Testis (tissue), 3 donors: ENCODE results near the gene NCR3LG1. TPM values are rescaled to one million over a fixed set of nuclear protein-coding genes. Genes with fewer than 3 reads are reported as not detected.

Experiments used
- DNase-seq: peaks from one replicate; pipeline ENCODE4 v3.0.0-alpha.2; 2019
- H3K27ac ChIP-seq, 2 donors: fragments of 200-600 bp; sonication (generic); one replicate each; pipeline ENCODE4 v1.5.1; 2019
- H3K27me3 ChIP-seq: fragments of 200-600 bp; sonication (generic); one replicate; pipeline ENCODE4 v1.5.1; 2019
- H3K36me3 ChIP-seq: fragments of 200-600 bp; sonication (generic); one replicate; pipeline ENCODE4 v1.5.1; 2017; ENCODE audit warnings: low read depth; ENCODE audit errors: missing control alignments
- H3K4me1 ChIP-seq: fragments of 200-600 bp; sonication (generic); one replicate; pipeline ENCODE4 v1.5.1; 2019
- H3K4me3 ChIP-seq, 2 donors: fragments of 200-600 bp; sonication (generic); one replicate each; pipeline ENCODE4 v1.5.1; 2017 to 2019
- H3K9me3 ChIP-seq: fragments of 200-600 bp; sonication (generic); one replicate; pipeline ENCODE4 v1.5.1; 2017
- CTCF ChIP-seq, 3 experiments: fragments of 450-650 bp in 2 of 3; fragments of 200-600 bp in 1 of 3; sonication (generic) in 1 of 3; IDR thresholded peaks; one replicate each; pipeline ENCODE4 v1.5.1; 2016 to 2019; ENCODE audit warnings: antibody characterized with exemption in 3 of 3, mild to moderate bottlenecking in 2 of 3, moderate library complexity in 1 of 3
- POLR2A ChIP-seq: fragments of 450-650 bp; IDR thresholded peaks from one replicate; pipeline ENCODE4 v1.6.1; 2017; ENCODE audit warnings: antibody characterized with exemption, mild to moderate bottlenecking, moderate library complexity
- WGBS, 2 donors: methylation state at CpG; one replicate each; pipeline ENCODE4 v1.1.5; 2018; 5-methylcytosine and 5-hydroxymethylcytosine counted together
- intact Hi-C: fragments of 100-400 bp; cut with DNase I; formaldehyde crosslinking; loops from one replicate; pipeline ENCODE4 v1.15.1; 2023; ENCODE audit warnings: low total_unique reads
- polyA plus RNA-seq: library from polyadenylated mRNA; stranded (reverse); fragments of 350-450 nt; fragmentation: Illumina TruSeq; extraction: RNeasy Lipid Tissue Mini Kit (QIAGEN cat#74804); gene quantifications from one replicate; pipeline ENCODE4 v1.2.3, GENCODE V29; 2014; ENCODE audit warnings: low read depth, low replicate concordance; ENCODE audit not compliant: insufficient read depth
- total RNA-seq, 2 donors: library from RNA; depleted of rRNA; stranded (reverse); fragments of >200 nt; gene quantifications; one replicate each; pipeline ENCODE4 v1.2.3, GENCODE V29; 2016

NCR3LG1 gene
- total and polyA plus RNA-seq, 3 donors from 2014 or later, result 5.0 to 10.0 (median 9.3) TPM

GRCh38 chr11:17396598-17397310, 45.2 kb downstream of the NCR3LG1 start:
- H3K4me3 ChIP-seq, result no peak overlapping the region
- no peaks in the 10 kb centered on the region for H3K27me3 ChIP-seq
- no peak for DNase-seq
- no peaks in the 10 kb centered on the region for H3K36me3 ChIP-seq
- 88 to 93% methylated on average over 11 to 21 of the region's 22 CpGs for WGBS, 2 donors
- intact Hi-C loops, result no loop called here
- no peak overlapping the region for H3K27ac ChIP-seq
- no peaks in the 10 kb centered on the region for H3K4me1 ChIP-seq
- no peaks in the 10 kb centered on the region for H3K9me3 ChIP-seq
- TF ChIP-seq POLR2A (no peak), CTCF (IDR thresholded peaks at IDR 0.05) (no peak)

- Histone ChIP-seq H3K27ac (no peak overlapping the region), H3K9me3 (no peaks in the 10 kb centered on the region), H3K4me1 (no peaks in the 10 kb centered on the region), H3K36me3 (no peaks in the 10 kb centered on the region), H3K27me3 (no peaks in the 10 kb centered on the region), H3K4me3 (no peak overlapping the region)
- WGBS, 2 donors, result 87 to 93% methylated on average over 7 to 11 of the region's 14 CpGs
- no peak for DNase-seq
- intact Hi-C loops, result no loop called here
- TF ChIP-seq POLR2A (no peak), CTCF (IDR thresholded peaks at IDR 0.05) (no peak)
Measured at GRCh38 chr11:17397311-17398002, 45.9 kb downstream of the NCR3LG1 start.

- Histone ChIP-seq H3K27ac (no peak overlapping the region), H3K9me3 (no peaks in the 10 kb centered on the region), H3K36me3 (no peaks in the 10 kb centered on the region), H3K4me3 (no peak overlapping the region), H3K4me1 (no peaks in the 10 kb centered on the region), H3K27me3 (no peaks in the 10 kb centered on the region)
- TF ChIP-seq CTCF (IDR thresholded peaks at IDR 0.05) (no peak), POLR2A (no peak)
- intact Hi-C loops, result no loop called here
- DNase-seq, result no peak
Measured at GRCh38 chr11:17399236-17399635, 47.6 kb downstream of the NCR3LG1 start.

GRCh38 chr11:17400048-17400775, 48.6 kb downstream of the NCR3LG1 start:
- no peak for DNase-seq
- Histone ChIP-seq H3K4me3 (no peak overlapping the region), H3K4me1 (no peaks in the 10 kb centered on the region), H3K27me3 (no peaks in the 10 kb centered on the region), H3K36me3 (no peaks in the 10 kb centered on the region), H3K9me3 (no peaks in the 10 kb centered on the region), H3K27ac (no peak overlapping the region)
- no peak for TF ChIP-seq CTCF (IDR thresholded peaks at IDR 0.05)
- no peak for TF ChIP-seq POLR2A
- intact Hi-C loops, result no loop called here
- 85 to 87% methylated on average over 19 of the region's 19 CpGs for WGBS, 2 donors
